NK-92 (cell line): ENCODE measurements around the gene SUCO.

ENCODE experiments used
- DNase-seq: peaks from one replicate; lab custom pipeline; 2025; ENCODE audit not compliant: unreplicated experiment; lab: John Stamatoyannopoulos, UW

The SUCO gene

GRCh38 chr1:172640111-172640510 lies 107.2 kb downstream of the SUCO start:
- DNase-seq = no peak

GRCh38 chr1:172641492-172641891 lies 108.5 kb downstream of the SUCO start:
- no peak for DNase-seq

GRCh38 chr1:172642970-172643369 lies 110.0 kb downstream of the SUCO start:
- DNase-seq = no peak

- DNase-seq = no peak
Measured at GRCh38 chr1:172646653-172647052, 113.7 kb downstream of the SUCO start.

GRCh38 chr1:172647110-172647564 lies 114.2 kb downstream of the SUCO start:
- DNase-seq = no peak

- no peak for DNase-seq
Measured at GRCh38 chr1:172647987-172648386, 115.0 kb downstream of the SUCO start.

- DNase-seq = no peak
Measured at GRCh38 chr1:172650474-172651193, 117.7 kb downstream of the SUCO start.

GRCh38 chr1:172653015-172653709 lies 120.2 kb downstream of the SUCO start:
- DNase-seq = no peak

GRCh38 chr1:172654535-172654934 lies 121.6 kb downstream of the SUCO start:
- DNase-seq = no peak

- DNase-seq = no peak
Measured at GRCh38 chr1:172656576-172656975, 123.6 kb downstream of the SUCO start.

GRCh38 chr1:172657586-172657985 lies 124.6 kb downstream of the SUCO start:
- no peak for DNase-seq

- no peak for DNase-seq
Measured at GRCh38 chr1:172658871-172659453, 126.0 kb downstream of the SUCO start, which contains the start of gene FASLG. TSS of gene FASLG (plus strand) at chr1:172659103. CDS start at chr1:172659202, 99 bp downstream.

- DNase-seq = no peak
Measured at GRCh38 chr1:172661107-172661506, 128.2 kb downstream of the SUCO start.
